PC-3 (cell line): ENCODE measurements around the gene PRSS33. TPM values are rescaled to one million over a fixed set of nuclear protein-coding genes. Genes with fewer than 3 reads are reported as not detected.

ENCODE experiments used
- ATAC-seq: fragments of 200-7000 bp; cut with Tn5 transposase; 2 replicates; pipeline ENCODE4 v1.9.1; 2020; ENCODE audit warnings: mild to moderate bottlenecking, moderate library complexity
- BruUV-seq: library from RNA; stranded (reverse); fragments of 400-500 nt; replicated peaks from 2 replicates; lab custom pipeline; 2021; lab: Mats Ljungman, UMichigan
- CTCF ChIA-PET: fragments of 300-600 bp; sonication (Branson Sonifier 250); formaldehyde crosslinking; loops from one replicate; lab custom pipeline; 2022; ENCODE audit warnings: antibody characterized with exemption; lab: Charles Lee
- POLR2A ChIA-PET: fragments of 300-600 bp; sonication (Branson Sonifier 250); formaldehyde crosslinking; loops from one replicate; lab custom pipeline; 2022; ENCODE audit warnings: antibody characterized with exemption; ENCODE audit not compliant: unreplicated experiment; lab: Charles Lee
- DNase-seq: peaks from one replicate; pipeline ENCODE4 v3.0.0-alpha.2; 2015
- H2AFZ ChIP-seq: fragments of 300-600 bp; sonication (generic); 2 replicates; pipeline ENCODE4 v1.6.0; 2016; ENCODE audit warnings: antibody characterized with exemption, low read length
- H3F3A ChIP-seq: fragments of 300-600 bp; sonication (generic); one replicate; pipeline ENCODE4 v1.6.0; 2017; ENCODE audit warnings: antibody characterized with exemption, low read length, control low read depth, mild to moderate bottlenecking; ENCODE audit not compliant: unreplicated experiment
- H3K27ac ChIP-seq: fragments of 300-600 bp; sonication (generic); 2 replicates; pipeline ENCODE4 v1.5.1; 2016; ENCODE audit warnings: mild to moderate bottlenecking, low read length
- H3K27me3 ChIP-seq: fragments of 300-600 bp; sonication (generic); 2 replicates; pipeline ENCODE4 v1.6.1; 2016; ENCODE audit warnings: low read length, mixed read lengths
- H3K36me3 ChIP-seq: fragments of 300-600 bp; sonication (generic); 2 replicates; pipeline ENCODE4 v1.6.1; 2016; ENCODE audit warnings: low read depth, mixed run types, low read length, mixed read lengths
- H3K4me1 ChIP-seq: fragments of 300-600 bp; sonication (generic); 2 replicates; pipeline ENCODE4 v1.5.1; 2016; ENCODE audit warnings: low read length; ENCODE audit not compliant: insufficient read depth
- H3K4me2 ChIP-seq: fragments of 300-600 bp; sonication (generic); 2 replicates; pipeline ENCODE4 v1.6.0; 2016; ENCODE audit warnings: low read length
- H3K4me3 ChIP-seq: fragments of 300-600 bp; sonication (generic); 2 replicates; pipeline ENCODE4 v1.5.1; 2016; ENCODE audit warnings: mild to moderate bottlenecking, low read length, mixed read lengths
- H3K79me2 ChIP-seq: fragments of 300-600 bp; sonication (generic); 2 replicates; pipeline ENCODE4 v1.6.1; 2017; ENCODE audit warnings: low read length, mixed read lengths
- H3K9ac ChIP-seq: fragments of 300-600 bp; sonication (generic); 2 replicates; pipeline ENCODE4 v1.6.0; 2016; ENCODE audit warnings: mild to moderate bottlenecking, low read length
- H3K9me2 ChIP-seq: fragments of 300-600 bp; sonication (generic); replicated peaks from 2 replicates; pipeline ENCODE4 v1.6.1; 2016; ENCODE audit warnings: mixed run types, low read length, mixed read lengths
- H3K9me3 ChIP-seq: fragments of 300-600 bp; sonication (generic); 2 replicates; pipeline ENCODE4 v1.6.1; 2016; ENCODE audit warnings: low read length, mixed read lengths
- H4K20me1 ChIP-seq: fragments of 300-600 bp; sonication (generic); 2 replicates; pipeline ENCODE4 v1.6.1; 2016; ENCODE audit warnings: low read length, mixed read lengths
- EZH2 ChIP-seq: fragments of 300-600 bp; sonication (generic); IDR thresholded peaks from one replicate; pipeline ENCODE4 v1.6.1; 2017; ENCODE audit warnings: antibody characterized with exemption, mild to moderate bottlenecking, low read length; ENCODE audit not compliant: unreplicated experiment
- EZH2phosphoT487 ChIP-seq: fragments of 300-600 bp; sonication (generic); IDR thresholded peaks from 2 replicates; pipeline ENCODE4 v1.6.1; 2018; ENCODE audit warnings: mild to moderate bottlenecking, antibody characterized with exemption, low read length, borderline replicate concordance
- intact Hi-C: fragments of 100-400 bp; cut with micrococcal nuclease; formaldehyde crosslinking; loops from 2 replicates; pipeline ENCODE4 v1.9.0; 2023
- total RNA-seq: library from RNA; depleted of rRNA; stranded (reverse); fragments of >200 nt; gene quantifications from 2 replicates; pipeline ENCODE4 v1.2.3, GENCODE V29; 2014
- TF ChIP-seq, protein P1 (sequence below): fragments of 300-600 bp; sonication (generic); conservative IDR thresholded peaks from 2 replicates; pipeline ENCODE4 v1.5.1; 2017; ENCODE audit warnings: antibody characterized with exemption, low read depth, mild to moderate bottlenecking, low read length

Gene PRSS33
- total RNA-seq, 1 experiment from 2014 or later, result 0.11 TPM

DNA sequence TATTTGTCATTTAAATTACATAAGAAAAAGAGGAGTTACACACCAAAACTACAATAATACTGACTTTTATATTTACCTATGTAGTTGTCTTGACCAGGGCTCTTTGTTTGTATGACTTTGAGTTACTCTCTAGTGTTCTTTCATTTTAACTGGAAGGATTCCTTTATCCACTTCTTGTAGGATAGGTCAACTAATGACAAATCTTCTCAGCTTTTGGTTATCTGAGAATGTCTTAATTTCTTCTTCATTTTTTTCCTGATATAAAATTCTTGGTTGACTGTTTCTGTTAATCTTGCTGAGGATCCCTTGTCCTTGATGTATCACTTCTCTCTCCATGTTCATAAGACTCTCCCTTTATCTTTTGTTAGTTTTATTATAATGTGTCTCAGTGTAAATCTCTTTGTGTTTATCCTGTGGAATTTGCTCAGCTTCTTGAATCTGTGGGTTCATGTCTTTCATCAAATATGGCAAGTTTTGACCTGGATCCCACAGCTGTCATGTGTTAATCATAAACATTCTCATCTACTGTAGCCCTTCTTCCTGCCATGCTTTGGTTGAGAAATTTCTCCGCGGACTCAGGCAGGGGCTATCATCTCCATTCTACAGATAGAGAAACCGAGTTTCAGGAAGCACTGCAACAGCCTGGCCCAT, 16.3 kb upstream of the PRSS33 start:
- Histone ChIP-seq H3K9ac (no peak overlapping the region), H3K4me1 (peaks cover 8% of the 10 kb centered on the region; the same call in 1 of the 2 replicates), H4K20me1 (no peaks in the 10 kb centered on the region), H3K36me3 (no peaks in the 10 kb centered on the region), H2AFZ (no peak overlapping the region), H3K27ac (no peak overlapping the region), H3K9me3 (no peaks in the 10 kb centered on the region), H3K4me3 (no peak overlapping the region), H3K79me2 (no peaks in the 10 kb centered on the region), H3F3A (no peaks in the 10 kb centered on the region), H3K27me3 (no peaks in the 10 kb centered on the region), H3K9me2 (no peaks in the 10 kb centered on the region), H3K4me2 (no peak overlapping the region)
- intact Hi-C loops, result no loop called here
- TF ChIP-seq, protein P1, sequence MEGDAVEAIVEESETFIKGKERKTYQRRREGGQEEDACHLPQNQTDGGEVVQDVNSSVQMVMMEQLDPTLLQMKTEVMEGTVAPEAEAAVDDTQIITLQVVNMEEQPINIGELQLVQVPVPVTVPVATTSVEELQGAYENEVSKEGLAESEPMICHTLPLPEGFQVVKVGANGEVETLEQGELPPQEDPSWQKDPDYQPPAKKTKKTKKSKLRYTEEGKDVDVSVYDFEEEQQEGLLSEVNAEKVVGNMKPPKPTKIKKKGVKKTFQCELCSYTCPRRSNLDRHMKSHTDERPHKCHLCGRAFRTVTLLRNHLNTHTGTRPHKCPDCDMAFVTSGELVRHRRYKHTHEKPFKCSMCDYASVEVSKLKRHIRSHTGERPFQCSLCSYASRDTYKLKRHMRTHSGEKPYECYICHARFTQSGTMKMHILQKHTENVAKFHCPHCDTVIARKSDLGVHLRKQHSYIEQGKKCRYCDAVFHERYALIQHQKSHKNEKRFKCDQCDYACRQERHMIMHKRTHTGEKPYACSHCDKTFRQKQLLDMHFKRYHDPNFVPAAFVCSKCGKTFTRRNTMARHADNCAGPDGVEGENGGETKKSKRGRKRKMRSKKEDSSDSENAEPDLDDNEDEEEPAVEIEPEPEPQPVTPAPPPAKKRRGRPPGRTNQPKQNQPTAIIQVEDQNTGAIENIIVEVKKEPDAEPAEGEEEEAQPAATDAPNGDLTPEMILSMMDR, result no peak
- TF ChIP-seq EZH2, result no peak
- no peak for TF ChIP-seq EZH2phosphoT487
- POLR2A ChIA-PET, result no interaction called here
- CTCF ChIA-PET, result no interaction called here
- ATAC-seq, result no peak
- no TSS peak for BruUV-seq
- DNase-seq, result no peak

DNA sequence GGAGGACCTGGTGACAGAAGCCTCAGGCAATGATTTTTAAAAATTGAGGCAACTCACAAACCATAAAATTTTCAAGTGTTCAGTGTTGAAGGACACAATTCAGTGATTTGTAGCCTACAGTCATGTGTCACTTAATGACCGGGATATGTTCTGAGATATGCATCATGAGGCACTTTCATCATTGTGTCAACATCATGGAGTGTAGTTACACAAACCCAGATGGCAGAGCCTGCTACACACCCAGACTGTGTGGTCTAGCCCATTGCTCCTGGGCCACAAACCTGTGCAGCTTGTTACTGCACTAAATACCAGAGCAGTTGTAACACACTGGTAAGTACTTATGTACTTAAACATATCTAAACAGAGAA, 12.5 kb upstream of the PRSS33 start:
- H3K4me3 ChIP-seq, result no peak overlapping the region
- H3K27ac ChIP-seq, result peak overlapping the region; percentile 43
- H3K4me1 ChIP-seq, result peaks cover 8% of the 10 kb centered on the region
- DNase-seq, result peak; percentile 75
- no peaks in the 10 kb centered on the region for H3K36me3 ChIP-seq
- TF ChIP-seq EZH2 (no peak), EZH2phosphoT487 (no peak)
- H3K9ac ChIP-seq, result no peak overlapping the region
- H2AFZ ChIP-seq, result no peak overlapping the region
- CTCF ChIA-PET, result no interaction called here
- no TSS peak for BruUV-seq
- H3K79me2 ChIP-seq, result no peaks in the 10 kb centered on the region
- H3K27me3 ChIP-seq, result no peaks in the 10 kb centered on the region
- intact Hi-C loops, result no loop called here
- H3F3A ChIP-seq, result no peaks in the 10 kb centered on the region
- no peak overlapping the region for H3K4me2 ChIP-seq
- no peaks in the 10 kb centered on the region for H4K20me1 ChIP-seq
- no peaks in the 10 kb centered on the region for H3K9me3 ChIP-seq
- POLR2A ChIA-PET, result no interaction called here
- no peaks in the 10 kb centered on the region for H3K9me2 ChIP-seq
- peak; percentile 82 for ATAC-seq

DNA sequence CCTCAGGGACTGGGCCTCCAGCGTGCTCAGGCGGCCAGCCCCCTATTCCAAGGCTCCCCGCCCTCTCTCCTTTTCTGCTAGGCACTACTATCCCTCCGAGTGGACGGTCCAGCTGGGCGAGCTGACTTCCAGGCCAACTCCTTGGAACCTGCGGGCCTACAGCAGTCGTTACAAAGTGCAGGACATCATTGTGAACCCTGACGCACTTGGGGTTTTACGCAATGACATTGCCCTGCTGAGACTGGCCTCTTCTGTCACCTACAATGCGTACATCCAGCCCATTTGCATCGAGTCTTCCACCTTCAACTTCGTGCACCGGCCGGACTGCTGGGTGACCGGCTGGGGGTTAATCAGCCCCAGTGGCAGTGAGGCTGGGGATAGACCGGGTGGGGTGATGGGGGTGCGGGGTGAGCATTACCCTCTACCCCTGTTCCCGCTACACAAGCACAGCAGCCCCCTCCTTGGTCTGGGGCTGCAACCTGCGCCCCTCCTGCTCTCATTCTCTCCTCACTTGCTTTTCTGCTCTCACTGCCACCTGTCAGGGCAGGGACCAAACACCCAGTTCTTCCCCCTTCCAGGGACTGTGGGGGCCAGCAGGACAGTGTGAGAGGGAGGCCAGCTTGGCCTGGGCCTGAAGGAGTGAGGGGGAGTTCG, 12.0 kb upstream of the PRSS33 start:
- Histone ChIP-seq H3K36me3 (no peaks in the 10 kb centered on the region), H3K79me2 (no peaks in the 10 kb centered on the region), H2AFZ (no peak overlapping the region), H3K4me1 (peaks cover 13% of the 10 kb centered on the region), H3K9me3 (no peaks in the 10 kb centered on the region), H3K4me2 (no peak overlapping the region), H4K20me1 (no peaks in the 10 kb centered on the region), H3K9ac (no peak overlapping the region), H3K27ac (peak overlapping the region; percentile 43), H3K4me3 (no peak overlapping the region), H3K27me3 (no peaks in the 10 kb centered on the region), H3F3A (no peaks in the 10 kb centered on the region), H3K9me2 (no peaks in the 10 kb centered on the region)
- ChIA-PET POLR2A (no interaction called here), CTCF (no interaction called here)
- ATAC-seq (no peak), DNase-seq (no peak)
- TF ChIP-seq EZH2 (no peak), EZH2phosphoT487 (no peak)
- no TSS peak for BruUV-seq
- intact Hi-C loops, result no loop called here
